Stimulated activated CD4-positive, alpha-beta T cell treated with anti-CD3 and anti-CD28 coated beads, Interleukin-1b, Interleukin-23, amount 100 ng/mL, for 24 hours (primary cell): ENCODE measurements around the gene CES3.

Experiments used
- DNase-seq, 4 experiments: peaks; one replicate each; pipeline ENCODE4 v3.0.0-alpha.2; 2020; ENCODE audit warnings: low read depth in 4 of 4, low spot score in 1 of 4

The CES3 gene

DNA sequence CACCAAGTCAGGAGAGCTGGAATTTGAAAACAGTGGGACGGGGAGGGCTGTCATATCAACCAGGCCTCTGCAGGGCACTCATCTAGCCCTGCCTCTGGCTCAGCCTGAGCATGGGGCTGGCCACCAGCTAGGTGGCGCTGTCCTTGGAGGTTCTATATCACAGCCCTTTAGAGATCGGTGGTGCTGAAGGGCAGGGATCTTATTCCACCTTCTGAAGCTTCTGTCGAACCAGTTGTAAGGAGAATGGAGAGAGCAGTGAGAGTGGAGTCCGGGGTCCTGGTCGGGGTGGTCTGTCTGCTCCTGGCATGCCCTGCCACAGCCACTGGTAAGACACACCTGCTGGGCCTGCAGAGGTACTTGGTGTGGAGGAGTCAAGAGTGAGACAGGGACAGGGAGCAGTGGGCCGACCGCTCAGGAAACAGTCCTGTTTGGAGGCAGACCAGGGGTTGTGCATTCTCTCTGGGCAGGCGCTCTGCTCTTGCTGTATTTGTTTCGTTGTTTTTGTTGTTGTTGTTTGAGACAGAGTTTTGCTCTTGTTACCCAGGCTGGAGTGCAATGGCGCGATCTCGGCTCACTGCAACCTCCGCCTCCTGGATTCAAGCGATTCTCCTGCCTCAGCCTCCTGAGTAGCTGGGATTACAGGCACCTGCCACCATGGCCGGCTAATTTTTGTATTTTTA lies at the start of gene CES3:
CES3 (plus strand) TSS at position 202 of the 680 bp plus-strand sequence; CDS start at position 244, 42 bp downstream.
- DNase-seq: peak in 2 of 4 experiments; percentile 20 to 54

DNA sequence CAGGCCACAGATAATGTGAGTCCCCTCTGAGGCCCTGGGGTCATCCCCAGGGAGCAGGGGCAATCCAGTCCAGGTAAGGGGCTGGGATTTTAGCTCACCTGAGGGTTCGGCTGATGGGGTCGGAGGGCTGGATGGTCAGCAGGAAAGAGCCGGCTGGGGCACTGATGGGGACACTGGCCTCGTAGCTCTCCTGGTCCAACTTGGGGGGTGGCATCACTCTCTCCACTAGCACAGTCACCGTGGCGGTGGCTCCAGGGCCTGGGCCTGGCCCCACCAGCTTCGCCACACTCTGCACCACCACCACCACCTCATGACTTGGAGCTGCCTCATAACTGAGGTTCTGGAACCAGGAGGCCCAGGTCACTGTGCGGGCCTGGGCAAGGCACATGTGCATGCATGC lies 49.3 kb upstream of the CES3 start:
- no peak for DNase-seq

GRCh38 chr16:66913081-66913480 lies 48.0 kb upstream of the CES3 start:
- DNase-seq: no peak

DNA sequence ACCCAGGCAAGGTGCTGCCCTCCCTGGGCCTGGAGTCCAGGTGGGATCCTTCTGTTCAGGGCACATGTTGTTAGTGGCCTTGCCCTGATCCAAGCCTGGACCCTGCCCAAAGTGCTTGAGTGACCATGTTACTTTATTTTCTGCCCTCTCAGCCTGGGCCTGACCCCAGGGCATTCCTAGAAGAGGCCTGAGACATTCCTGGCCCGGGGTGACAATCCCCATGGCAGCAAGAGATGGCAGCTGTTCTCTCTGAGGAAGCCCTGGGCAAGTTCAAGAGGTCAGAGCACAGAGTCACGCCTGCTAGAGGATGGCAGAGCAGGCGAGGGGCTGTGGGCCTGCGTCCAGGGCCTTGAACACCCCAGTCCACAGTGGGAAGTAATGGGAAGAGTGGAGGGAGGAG lies 47.4 kb upstream of the CES3 start:
- DNase-seq: no peak

- no peak for DNase-seq
These were observed 46.5 kb upstream of the CES3 start for GRCh38 chr16:66914541-66914940.

DNA sequence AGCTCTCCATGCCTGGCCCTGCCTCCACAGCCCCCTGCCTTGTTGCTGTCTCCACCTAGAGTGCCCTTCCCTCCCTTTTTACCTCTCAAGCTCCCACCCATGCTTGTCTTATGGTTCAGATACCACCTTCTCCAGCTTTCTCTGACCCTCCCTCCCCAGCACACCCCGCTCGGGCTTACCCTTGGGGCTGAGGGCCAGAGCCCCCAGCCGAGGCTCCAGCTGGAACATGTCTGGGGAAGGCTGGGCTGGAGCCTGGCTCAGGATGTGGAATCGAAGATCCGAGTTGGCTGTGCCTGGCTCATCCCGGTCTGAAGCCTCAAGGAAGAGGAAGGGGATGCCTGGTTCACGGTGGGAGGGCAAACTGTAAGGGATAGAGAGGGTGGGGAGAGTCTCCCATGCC lies 46.0 kb upstream of the CES3 start:
- no peak for DNase-seq

DNA sequence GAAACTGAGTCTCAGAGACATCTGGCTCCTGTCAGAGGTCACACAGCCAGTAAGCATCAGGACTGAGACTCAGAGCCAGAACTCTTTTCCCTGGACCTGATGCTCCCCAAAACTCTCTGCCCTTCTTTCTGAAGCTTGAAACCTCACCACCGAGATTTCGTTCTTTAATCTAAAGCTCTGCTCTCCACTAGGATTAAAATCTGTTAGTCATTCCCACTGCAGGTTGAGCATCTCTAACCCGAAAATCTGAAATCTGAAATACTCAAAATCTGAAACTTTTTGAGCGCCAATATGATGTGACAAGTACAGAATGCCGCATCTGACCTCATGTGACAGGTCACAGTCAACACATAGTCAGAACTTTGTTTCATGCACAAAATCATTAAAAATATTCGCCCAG lies 44.5 kb upstream of the CES3 start:
- no peak for DNase-seq

DNA sequence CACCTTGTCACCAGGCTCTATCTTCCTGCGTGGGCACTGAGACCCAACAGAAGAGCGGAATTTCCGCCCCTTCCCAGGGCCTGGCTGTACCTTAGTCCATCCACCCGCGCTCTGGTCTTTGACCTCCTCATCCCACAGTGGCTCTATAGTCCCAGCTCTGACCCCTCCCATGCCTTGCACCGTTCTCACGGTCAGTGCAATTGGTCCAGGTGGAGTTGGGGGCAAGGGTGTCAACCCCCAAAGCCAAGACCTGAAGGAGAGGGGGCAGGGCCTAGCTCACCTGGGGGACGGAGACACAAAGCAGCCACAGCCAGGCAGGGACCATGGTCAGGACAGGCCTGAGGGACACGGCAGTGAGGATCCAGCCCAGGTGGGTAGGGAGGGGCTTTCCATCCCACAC lies 43.3 kb upstream of the CES3 start:
- DNase-seq: no peak

DNA sequence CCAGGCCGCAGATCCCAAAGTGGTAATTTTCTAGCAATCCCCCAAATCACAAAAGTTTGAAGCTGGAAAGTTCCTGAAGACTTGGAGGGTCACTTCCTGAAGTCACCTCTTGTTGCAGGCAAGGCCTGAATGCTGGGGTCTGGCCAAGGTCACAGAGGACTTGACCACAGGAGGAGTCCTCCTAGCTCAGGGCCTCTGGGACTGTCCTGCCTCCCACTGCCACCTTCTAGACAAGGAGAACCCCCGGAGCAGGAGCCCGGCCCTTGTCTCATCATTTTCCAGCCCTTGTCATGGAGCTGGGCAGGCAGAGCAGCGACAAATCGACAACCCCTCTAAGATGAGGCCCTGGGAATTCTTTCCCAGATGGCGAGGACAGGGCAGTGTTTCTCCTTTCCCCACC lies 42.7 kb upstream of the CES3 start:
- DNase-seq: no peak

DNA sequence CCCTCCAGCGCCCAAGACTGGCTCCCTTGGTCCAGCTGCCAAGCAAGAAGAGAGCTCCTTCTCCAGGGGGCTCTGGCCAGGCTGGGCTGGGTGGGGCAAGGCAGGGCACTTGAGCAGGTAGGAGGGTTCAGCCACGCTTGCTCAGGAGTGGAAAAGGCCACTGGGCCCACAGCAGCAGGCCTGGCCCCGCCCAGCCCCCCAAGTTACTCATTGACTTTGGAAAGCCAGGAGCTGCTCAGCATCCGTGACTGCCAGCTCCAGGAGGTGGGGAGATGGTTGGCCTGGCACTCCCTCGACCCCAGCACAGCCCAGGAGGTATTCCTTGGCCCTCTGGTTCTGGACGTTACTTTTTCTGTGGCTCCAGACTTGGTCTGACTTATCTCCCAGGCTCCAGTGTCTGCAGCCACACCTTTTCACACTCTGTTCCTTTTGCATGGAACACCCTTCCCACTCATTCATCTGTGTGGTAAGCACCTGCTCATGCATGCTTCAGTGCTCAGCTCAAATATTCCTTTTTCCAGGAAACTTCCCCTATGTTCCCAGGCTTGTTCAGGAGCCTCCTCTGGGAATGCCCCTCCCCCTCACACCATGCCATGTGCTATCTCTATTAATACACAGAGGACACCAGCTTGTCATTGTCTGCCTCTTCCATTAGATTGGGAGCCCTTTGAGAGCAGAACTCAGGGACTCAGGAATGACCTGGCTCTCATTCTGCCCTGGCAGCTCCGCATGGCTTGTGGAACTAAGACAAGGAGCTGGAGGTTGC lies 42.1 kb upstream of the CES3 start, which contains the start of gene CDH16:
CDH16 (minus strand) TSS at position 83 of the 766 bp plus-strand sequence. CDS start 820 bp downstream, outside the sequence.
- no peak for DNase-seq

DNA sequence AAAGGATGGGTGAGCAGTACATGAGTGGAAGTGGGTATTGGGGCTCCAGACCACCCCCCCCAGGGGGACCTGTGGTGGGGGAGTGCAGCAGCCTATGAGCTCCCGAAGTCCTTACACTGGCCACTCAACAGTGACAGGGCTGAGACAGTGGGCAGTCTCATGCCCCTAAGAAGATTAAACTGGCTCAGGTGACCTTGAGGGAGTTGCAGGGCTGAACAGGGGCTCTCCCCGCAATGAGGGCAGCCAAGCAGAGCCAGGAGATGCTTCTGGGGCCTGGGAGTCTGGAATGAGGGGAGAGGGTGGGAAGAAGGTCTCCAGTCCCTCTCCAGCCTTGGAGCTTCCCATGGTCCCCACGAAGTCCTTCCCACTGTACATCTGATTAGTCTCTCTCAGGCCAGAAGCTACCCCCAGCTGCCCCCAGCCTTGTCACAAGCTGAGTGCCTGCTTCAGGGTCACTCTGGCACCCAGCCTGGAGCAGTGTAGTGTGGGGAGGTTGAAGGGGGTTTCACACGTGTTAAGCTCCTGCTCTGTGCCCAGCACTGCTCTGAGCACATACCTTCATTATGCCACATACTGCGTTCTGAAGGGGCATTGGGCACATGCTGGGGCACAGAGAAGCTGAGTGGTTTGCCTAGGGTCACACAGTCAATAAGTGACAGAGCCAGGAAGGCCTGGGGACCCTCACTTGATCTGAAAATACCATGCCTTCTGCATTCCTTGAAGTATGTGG lies 41.3 kb upstream of the CES3 start:
- DNase-seq: no peak

- no peak for DNase-seq
These were observed 40.8 kb upstream of the CES3 start for GRCh38 chr16:66920299-66920590.

- no peak for DNase-seq
These were observed 40.0 kb upstream of the CES3 start for GRCh38 chr16:66920924-66921680.

GRCh38 chr16:66921729-66922450 lies 39.2 kb upstream of the CES3 start:
- no peak for DNase-seq

DNA sequence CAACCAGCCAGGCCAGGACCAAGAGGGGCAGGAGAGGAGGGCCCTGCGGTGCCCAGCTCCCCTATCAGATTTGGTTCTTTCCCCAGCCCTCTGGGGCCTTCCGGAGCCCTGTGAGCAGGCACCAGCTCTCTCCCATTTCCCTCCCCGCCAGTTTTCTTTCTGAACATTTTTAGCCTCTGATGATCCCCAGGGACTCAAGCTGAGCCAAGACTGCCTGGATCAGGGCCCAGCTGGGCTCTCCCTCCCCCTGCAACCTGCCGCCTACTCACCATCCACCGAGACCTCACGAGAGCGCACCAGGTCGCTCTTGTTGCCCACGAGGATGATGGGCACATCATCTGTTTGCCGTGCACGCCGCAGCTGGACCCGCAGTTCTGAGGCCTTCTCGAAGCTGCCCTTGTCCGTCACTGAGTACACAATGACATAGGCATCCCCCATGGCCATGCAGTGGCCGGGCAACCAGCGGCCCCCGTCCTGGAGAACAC lies 37.8 kb upstream of the CES3 start:
- DNase-seq: no peak

GRCh38 chr16:66923866-66924265 lies 37.2 kb upstream of the CES3 start:
- no peak for DNase-seq

DNA sequence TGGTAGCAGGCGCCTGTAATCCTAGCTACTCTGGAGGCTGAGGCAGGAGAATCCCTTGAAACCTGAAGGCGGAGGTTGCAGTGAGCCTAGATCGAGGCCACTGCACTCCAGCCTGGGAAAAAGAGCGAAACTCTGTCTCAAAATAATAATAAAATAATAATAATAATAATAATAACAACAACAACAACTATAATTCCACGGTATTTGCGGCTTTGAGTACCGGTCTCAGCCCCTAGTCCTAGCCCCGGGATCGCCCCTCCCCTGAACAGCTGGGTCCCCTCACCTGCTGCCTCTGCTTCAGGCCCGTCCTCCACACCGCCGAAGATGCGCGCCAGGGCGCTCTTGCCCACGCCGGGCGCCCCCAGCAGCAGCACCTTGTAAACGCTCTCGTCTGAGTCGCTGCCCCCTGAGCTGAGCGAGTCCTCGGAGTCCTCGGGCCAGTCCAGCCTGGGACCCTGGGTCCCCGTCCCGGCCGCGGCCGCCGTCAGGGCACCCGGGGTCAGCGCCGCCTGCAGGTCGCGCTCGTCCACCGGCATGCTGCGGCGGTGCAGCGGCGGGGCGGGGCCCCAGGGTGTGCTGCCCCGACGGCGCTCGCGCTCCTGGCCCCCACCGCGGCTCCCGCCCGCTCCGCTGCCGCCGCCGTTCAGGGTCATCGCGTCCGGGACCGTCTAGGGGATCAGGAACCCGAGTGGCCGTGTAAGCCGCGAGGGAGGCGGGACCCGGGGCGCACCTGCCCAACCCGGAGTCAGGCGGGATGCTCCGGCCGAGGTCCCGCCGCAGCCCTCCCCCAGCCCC lies 36.3 kb upstream of the CES3 start:
- peak in 1 of 4 experiments; percentile 28 for DNase-seq

DNA sequence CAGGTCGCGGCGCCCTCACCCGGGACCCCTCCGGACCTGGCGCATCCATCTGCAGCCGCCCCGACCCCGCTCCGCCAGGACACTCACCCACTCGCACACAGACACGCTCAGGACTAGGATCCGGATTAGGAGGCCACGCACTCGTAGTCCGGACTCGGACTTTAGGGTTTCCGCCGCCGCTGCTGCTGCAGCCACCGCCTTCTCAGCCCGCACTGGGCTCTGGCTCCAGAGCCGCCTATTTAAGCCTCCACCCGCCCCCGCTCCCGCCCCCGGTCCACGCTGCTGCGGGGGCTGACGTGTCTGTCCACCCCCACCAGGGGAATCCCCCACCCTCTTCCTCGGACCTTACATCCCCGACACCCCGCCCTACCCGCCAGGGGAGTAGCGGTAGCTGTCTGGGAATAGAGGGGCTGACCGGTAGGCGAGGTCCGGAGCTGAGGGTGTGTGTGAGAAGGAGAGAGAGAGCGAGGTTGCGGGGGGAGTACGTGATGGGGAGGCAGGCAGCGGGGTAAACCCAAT lies 35.7 kb upstream of the CES3 start, which contains the start of gene RRAD:
RRAD (minus strand) TSS at position 214 of the 519 bp plus-strand sequence. CDS start 356 bp downstream, outside the sequence.
- DNase-seq: no peak

- no peak for DNase-seq
These were observed 34.7 kb upstream of the CES3 start for GRCh38 chr16:66926171-66926947.
